ENCODE results near the gene CENPO. TPM values are rescaled to one million over a fixed set of nuclear protein-coding genes. Genes with fewer than 3 reads are reported as not detected.

Gene CENPO
- total and polyA plus RNA-seq, 2 of the 4 experiments (the other 2 are of a cell fraction) = 20.1 to 27.2 TPM

DNA sequence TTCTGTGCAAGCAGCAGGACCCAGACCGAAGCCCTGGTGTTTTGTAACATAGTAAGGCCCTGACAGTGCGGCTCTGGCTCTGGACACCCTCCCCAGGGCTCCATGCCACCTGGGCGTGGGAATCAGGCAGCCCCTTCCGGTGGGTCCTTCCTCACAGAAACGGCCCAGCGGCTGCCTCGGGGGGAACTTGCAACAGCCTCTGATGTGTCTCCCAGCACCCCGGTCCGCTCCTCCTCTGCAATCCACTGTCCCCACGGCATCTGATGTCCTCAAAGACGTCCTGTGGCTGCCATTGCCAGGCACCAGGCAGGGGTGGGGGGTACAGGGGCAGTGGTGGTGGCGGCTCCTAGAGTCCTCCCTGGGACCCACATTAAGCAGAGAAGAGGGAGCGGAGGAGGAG is 58.8 kb downstream of the CENPO start:
- H2AK5ac ChIP-seq (ENCODE audit: low read depth, low read length) = no peak overlapping the region
- H3K4me2 ChIP-seq (ENCODE audit: low read depth, low read length) = no peak overlapping the region
- ChIA-PET POLR2A (ENCODE audit: unreplicated experiment) (no interaction called here), CTCF (no interaction called here)
- no peak overlapping the region for H3K23ac ChIP-seq (ENCODE audit: low read depth, low read length)
- ATAC-seq (ENCODE audit: low read depth) = no peak
- no peak overlapping the region for H4K5ac ChIP-seq (ENCODE audit: low read depth, low read length)
- dilution Hi-C loops (cut with HindIII; ENCODE audit: low sequenced_read_pairs, unreplicated experiment) = no loop called here
- no peak for TF ChIP-seq BHLHE40 (IDR thresholded peaks at IDR 0.05; ENCODE audit: low read depth, low read length)
- TF ChIP-seq, protein P1, sequence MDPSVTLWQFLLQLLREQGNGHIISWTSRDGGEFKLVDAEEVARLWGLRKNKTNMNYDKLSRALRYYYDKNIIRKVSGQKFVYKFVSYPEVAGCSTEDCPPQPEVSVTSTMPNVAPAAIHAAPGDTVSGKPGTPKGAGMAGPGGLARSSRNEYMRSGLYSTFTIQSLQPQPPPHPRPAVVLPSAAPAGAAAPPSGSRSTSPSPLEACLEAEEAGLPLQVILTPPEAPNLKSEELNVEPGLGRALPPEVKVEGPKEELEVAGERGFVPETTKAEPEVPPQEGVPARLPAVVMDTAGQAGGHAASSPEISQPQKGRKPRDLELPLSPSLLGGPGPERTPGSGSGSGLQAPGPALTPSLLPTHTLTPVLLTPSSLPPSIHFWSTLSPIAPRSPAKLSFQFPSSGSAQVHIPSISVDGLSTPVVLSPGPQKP (IDR thresholded peaks at IDR 0.05; ENCODE audit: borderline replicate concordance, low read depth, low read length) = no peak
- no peak for TF ChIP-seq RCOR1 (IDR thresholded peaks at IDR 0.05; ENCODE audit: insufficient replicate concordance, low read length)
- TF ChIP-seq MAFK (IDR thresholded peaks at IDR 0.05; ENCODE audit: low read depth, low read length) = no peak
- no peak for TF ChIP-seq CEBPB (IDR thresholded peaks at IDR 0.05; ENCODE audit: low read depth, low read length)
- no peak for TF ChIP-seq FOS (IDR thresholded peaks at IDR 0.05; ENCODE audit: low read depth, low read length)
- no peak for TF ChIP-seq NFE2L2 (IDR thresholded peaks at IDR 0.05; ENCODE audit: low read depth, low read length)
- no peak for TF ChIP-seq CHD1 (IDR thresholded peaks at IDR 0.05; ENCODE audit: low read depth, low read length)
- TF ChIP-seq, protein P2, sequence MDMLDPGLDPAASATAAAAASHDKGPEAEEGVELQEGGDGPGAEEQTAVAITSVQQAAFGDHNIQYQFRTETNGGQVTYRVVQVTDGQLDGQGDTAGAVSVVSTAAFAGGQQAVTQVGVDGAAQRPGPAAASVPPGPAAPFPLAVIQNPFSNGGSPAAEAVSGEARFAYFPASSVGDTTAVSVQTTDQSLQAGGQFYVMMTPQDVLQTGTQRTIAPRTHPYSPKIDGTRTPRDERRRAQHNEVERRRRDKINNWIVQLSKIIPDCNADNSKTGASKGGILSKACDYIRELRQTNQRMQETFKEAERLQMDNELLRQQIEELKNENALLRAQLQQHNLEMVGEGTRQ (IDR thresholded peaks at IDR 0.05; ENCODE audit: low read depth, low read length) = no peak
- no peak for TF ChIP-seq MAZ (IDR thresholded peaks at IDR 0.05; ENCODE audit: borderline replicate concordance, low read depth, low read length)
- TF ChIP-seq, protein P3, sequence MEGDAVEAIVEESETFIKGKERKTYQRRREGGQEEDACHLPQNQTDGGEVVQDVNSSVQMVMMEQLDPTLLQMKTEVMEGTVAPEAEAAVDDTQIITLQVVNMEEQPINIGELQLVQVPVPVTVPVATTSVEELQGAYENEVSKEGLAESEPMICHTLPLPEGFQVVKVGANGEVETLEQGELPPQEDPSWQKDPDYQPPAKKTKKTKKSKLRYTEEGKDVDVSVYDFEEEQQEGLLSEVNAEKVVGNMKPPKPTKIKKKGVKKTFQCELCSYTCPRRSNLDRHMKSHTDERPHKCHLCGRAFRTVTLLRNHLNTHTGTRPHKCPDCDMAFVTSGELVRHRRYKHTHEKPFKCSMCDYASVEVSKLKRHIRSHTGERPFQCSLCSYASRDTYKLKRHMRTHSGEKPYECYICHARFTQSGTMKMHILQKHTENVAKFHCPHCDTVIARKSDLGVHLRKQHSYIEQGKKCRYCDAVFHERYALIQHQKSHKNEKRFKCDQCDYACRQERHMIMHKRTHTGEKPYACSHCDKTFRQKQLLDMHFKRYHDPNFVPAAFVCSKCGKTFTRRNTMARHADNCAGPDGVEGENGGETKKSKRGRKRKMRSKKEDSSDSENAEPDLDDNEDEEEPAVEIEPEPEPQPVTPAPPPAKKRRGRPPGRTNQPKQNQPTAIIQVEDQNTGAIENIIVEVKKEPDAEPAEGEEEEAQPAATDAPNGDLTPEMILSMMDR (conservative IDR thresholded peaks at IDR 0.05; ENCODE audit: low read depth, low read length) = no peak
- TF ChIP-seq RAD21 (IDR thresholded peaks at IDR 0.05; ENCODE audit: low read length) = no peak
- TF ChIP-seq POLR2A (IDR thresholded peaks at IDR 0.05; ENCODE audit: low read depth, low read length) = no peak
- no peak for TF ChIP-seq RFX5 (IDR thresholded peaks at IDR 0.05; ENCODE audit: low read depth, low read length)
- TF ChIP-seq SMC3 (IDR thresholded peaks at IDR 0.05; ENCODE audit: low read depth, low read length) = no peak
- no peak overlapping the region for H2AFZ ChIP-seq (replicated peaks; ENCODE audit: low read length, poor library complexity)
- BruUV-seq (replicated peaks) = no TSS peak
- intact Hi-C loops (cut with micrococcal nuclease) = no loop called here
- H2BK20ac ChIP-seq (ENCODE audit: low read depth, low read length) = no peak overlapping the region
- no peak overlapping the region for H3K9ac ChIP-seq (ENCODE audit: low read depth, low read length)
- H4K20me1 ChIP-seq (ENCODE audit: insufficient read depth, low read length) = no peaks in the 10 kb centered on the region
- no peak overlapping the region for H2BK5ac ChIP-seq (ENCODE audit: low read depth, low read length, poor library complexity, severe bottlenecking)
- H3K36me3 ChIP-seq (ENCODE audit: control insufficient read depth, insufficient read depth, low read length) = no peaks in the 10 kb centered on the region
- H4K91ac ChIP-seq (ENCODE audit: insufficient read depth, low read depth, low read length) = no peak overlapping the region
- no peak overlapping the region for H3K4me3 ChIP-seq (ENCODE audit: insufficient read depth, low read depth, low read length)
- no peak overlapping the region for H3K14ac ChIP-seq (replicated peaks; ENCODE audit: low read depth, low read length)
- H3K27me3 ChIP-seq (ENCODE audit: control insufficient read depth, insufficient read depth, low read length) = no peaks in the 10 kb centered on the region
- no peak overlapping the region for H3K56ac ChIP-seq (ENCODE audit: extremely low read depth, insufficient read depth, low read length)
- no peak for DNase-seq
- no peak overlapping the region for H4K8ac ChIP-seq (ENCODE audit: low read depth in 2 of 2, low read length in 2 of 2)
- H2BK15ac ChIP-seq (ENCODE audit: low read depth, low read length) = no peak overlapping the region
- peaks cover 23% of the 10 kb centered on the region for H3K4me1 ChIP-seq (ENCODE audit: control insufficient read depth, insufficient read depth, low read length)
- H3K4ac ChIP-seq (ENCODE audit: low read depth, low read length) = no peak overlapping the region
- no peak overlapping the region for H3K18ac ChIP-seq (ENCODE audit: low read depth, low read length)
- H3K9me3 ChIP-seq (ENCODE audit: control insufficient read depth, insufficient read depth, low read length) = no peaks in the 10 kb centered on the region
- 100% methylated on average over 1 of the region's 13 CpGs; no CpG with 5 or more reads in 1 of the 2 experiments for WGBS, 2 experiments (ENCODE audit: extremely low coverage in 2 of 2, insufficient read length in 1 of 2)
- in situ Hi-C loops (cut with MboI; ENCODE audit: low sequenced_read_pairs) = no loop called here
- H2BK120ac ChIP-seq (ENCODE audit: low read depth, low read length) = no peak overlapping the region
- no peak overlapping the region for H2AK9ac ChIP-seq (replicated peaks; ENCODE audit: low read depth, low read length, poor library complexity)
- H3K9me1 ChIP-seq (ENCODE audit: insufficient read depth, low read length) = peaks cover 17% of the 10 kb centered on the region
- peaks cover 0 to 16% of the 10 kb centered on the region in 2 experiments; a peak in 2 of 4 replicates for H3K79me1 ChIP-seq (ENCODE audit: low read depth in 1 of 2, low read length in 2 of 2)
- no peak overlapping the region for H3K27ac ChIP-seq (ENCODE audit: insufficient read depth, low read length)
